NT2/D1 (cell line): Measurements from ENCODE around the gene ONECUT2.

Experiments used
- DNase-seq: peaks from one replicate; pipeline ENCODE4 v3.0.0-alpha.2; 2011; ENCODE audit warnings: low read depth, low spot score
- H3K27me3 ChIP-seq: 2 replicates; pipeline ENCODE4 v1.6.0; 2011; ENCODE audit warnings: mild to moderate bottlenecking; ENCODE audit not compliant: insufficient read length, insufficient read depth
- H3K36me3 ChIP-seq: 2 replicates; pipeline ENCODE4 v1.6.1; 2011; ENCODE audit warnings: mild to moderate bottlenecking, low read length, mixed read lengths; ENCODE audit not compliant: insufficient read depth, insufficient read length
- H3K4me1 ChIP-seq: 2 replicates; pipeline ENCODE4 v1.5.1; 2011; ENCODE audit not compliant: insufficient read depth, insufficient read length
- H3K4me3 ChIP-seq: 2 replicates; pipeline ENCODE4 v1.5.1; 2011; ENCODE audit warnings: low read depth; ENCODE audit not compliant: insufficient read length
- H3K9ac ChIP-seq: 2 replicates; pipeline ENCODE4 v1.6.0; 2011; ENCODE audit warnings: low read depth; ENCODE audit not compliant: insufficient read length
- H3K9me3 ChIP-seq: 2 replicates; pipeline ENCODE4 v1.5.1; 2011; ENCODE audit warnings: mild to moderate bottlenecking, low read length; ENCODE audit not compliant: insufficient read depth
- SUZ12 ChIP-seq: IDR thresholded peaks from 2 replicates; pipeline ENCODE4 v1.6.1; 2011; ENCODE audit not compliant: insufficient read length, insufficient read depth; ENCODE audit errors: extremely low read depth
- YY1 ChIP-seq: IDR thresholded peaks from 2 replicates; pipeline ENCODE4 v1.6.1; 2011; ENCODE audit not compliant: insufficient read length, insufficient read depth
- ZNF274 ChIP-seq: IDR thresholded peaks from 2 replicates; pipeline ENCODE4 v1.6.1; 2011; ENCODE audit warnings: mild to moderate bottlenecking, low read depth, low read length

Gene ONECUT2

DNA sequence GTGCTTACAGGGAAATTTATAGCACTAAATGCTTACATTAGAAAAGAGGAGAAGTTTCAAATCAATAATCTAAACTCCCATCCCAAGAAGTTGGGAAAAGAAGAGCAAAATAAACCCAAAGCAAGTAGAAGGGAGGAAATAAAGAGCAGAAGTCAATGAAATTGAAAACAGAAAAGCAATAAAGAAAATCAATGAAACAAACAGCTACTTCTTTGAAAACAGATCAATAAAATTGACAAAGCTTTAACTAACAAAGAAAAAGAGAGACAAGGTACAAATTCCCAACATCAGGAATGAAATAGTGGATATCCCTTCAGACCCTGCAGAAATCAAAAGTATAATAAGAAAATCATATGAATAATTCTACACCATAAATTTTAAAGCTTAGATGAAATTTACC lies 25.5 kb upstream of the ONECUT2 start:
- H3K36me3 ChIP-seq = no peaks in the 10 kb centered on the region
- no peaks in the 10 kb centered on the region for H3K9me3 ChIP-seq
- H3K9ac ChIP-seq = no peak overlapping the region
- H3K27me3 ChIP-seq = no peaks in the 10 kb centered on the region
- no peaks in the 10 kb centered on the region for H3K4me1 ChIP-seq
- no peak overlapping the region for H3K4me3 ChIP-seq
- no peak for TF ChIP-seq SUZ12
- no peak for TF ChIP-seq YY1
- no peak for TF ChIP-seq ZNF274
- DNase-seq = no peak

DNA sequence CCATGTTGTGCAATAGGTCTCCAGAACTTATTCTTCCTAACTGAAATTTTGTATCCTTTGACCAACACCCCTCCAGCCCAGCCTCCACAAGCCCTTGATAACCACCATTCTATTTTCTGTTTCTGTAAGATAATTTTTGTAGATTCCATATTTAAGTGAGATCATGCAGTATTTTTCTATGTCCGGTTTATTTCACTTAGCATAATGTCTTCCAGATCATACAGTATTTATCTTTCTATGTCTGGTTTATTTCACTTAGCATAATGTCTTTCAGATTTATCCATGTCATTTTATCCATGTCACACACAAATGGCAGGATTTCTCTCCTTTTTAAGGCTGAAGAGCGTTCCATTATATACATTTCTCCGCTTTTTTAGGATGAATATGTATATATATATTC lies 24.4 kb upstream of the ONECUT2 start:
- Histone ChIP-seq H3K36me3 (no peaks in the 10 kb centered on the region), H3K9ac (no peak overlapping the region), H3K4me1 (no peaks in the 10 kb centered on the region), H3K4me3 (no peak overlapping the region), H3K9me3 (no peaks in the 10 kb centered on the region), H3K27me3 (no peaks in the 10 kb centered on the region)
- no peak for DNase-seq
- TF ChIP-seq YY1 (no peak), SUZ12 (no peak), ZNF274 (no peak)

- Histone ChIP-seq H3K4me1 (no peaks in the 10 kb centered on the region), H3K4me3 (no peak overlapping the region), H3K9me3 (no peaks in the 10 kb centered on the region), H3K27me3 (no peaks in the 10 kb centered on the region), H3K36me3 (no peaks in the 10 kb centered on the region), H3K9ac (no peak overlapping the region)
- no peak for DNase-seq
- no peak for TF ChIP-seq ZNF274
Measured at GRCh38 chr18:57416542-57416941, 18.6 kb upstream of the ONECUT2 start.

DNA sequence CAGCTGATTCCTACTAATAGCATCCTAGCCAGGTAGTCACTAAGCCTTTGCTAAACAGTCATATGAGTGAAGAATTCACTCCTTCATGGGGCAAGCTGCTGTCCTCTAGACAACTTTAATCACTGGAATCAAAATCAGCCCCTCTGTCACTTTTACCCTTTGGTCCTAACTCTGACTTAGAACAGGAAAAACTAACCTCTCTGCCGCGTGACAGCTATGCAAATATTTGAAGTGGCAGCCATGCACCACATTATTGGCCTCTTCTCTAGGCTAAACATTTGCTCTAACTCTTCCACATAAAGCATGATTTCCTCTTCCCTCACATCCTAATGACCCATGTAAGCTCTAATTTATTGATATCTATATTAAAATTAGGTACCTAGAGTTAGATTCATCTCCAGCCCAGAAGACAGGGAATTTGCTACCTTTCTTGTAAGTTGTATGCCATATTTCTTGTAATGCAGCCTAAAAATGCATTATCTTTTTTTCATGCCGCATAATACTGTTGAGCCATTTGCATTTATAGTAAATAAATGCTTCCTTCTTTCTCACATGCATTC lies 12.8 kb upstream of the ONECUT2 start:
- H3K9ac ChIP-seq = no peak overlapping the region
- H3K36me3 ChIP-seq = no peaks in the 10 kb centered on the region
- no peak for DNase-seq
- H3K4me3 ChIP-seq = no peak overlapping the region
- H3K27me3 ChIP-seq = peaks cover 20% of the 10 kb centered on the region
- no peaks in the 10 kb centered on the region for H3K9me3 ChIP-seq
- TF ChIP-seq YY1 = no peak
- no peak for TF ChIP-seq ZNF274
- TF ChIP-seq SUZ12 = no peak
- no peaks in the 10 kb centered on the region for H3K4me1 ChIP-seq

DNA sequence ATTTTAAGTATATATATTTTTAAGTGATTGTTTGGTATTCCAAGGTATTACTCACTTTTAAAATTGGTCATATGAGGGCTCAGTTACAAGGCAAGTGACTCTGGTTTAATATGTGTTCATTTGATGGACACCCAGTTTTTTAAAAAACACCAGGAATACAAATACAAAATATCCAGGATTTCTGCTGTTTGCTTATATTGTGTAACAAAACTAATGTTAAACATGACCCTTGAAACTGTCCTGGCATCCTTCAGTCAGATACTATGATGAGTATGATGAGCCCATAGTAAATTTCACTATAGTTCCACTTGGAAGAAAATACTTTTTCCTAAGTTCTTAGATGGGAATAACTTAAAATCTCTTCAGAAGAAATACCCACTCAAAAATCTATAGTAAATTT lies 11.4 kb upstream of the ONECUT2 start:
- Histone ChIP-seq H3K9me3 (no peaks in the 10 kb centered on the region), H3K9ac (no peak overlapping the region), H3K27me3 (peaks cover 30% of the 10 kb centered on the region), H3K4me3 (no peak overlapping the region), H3K36me3 (no peaks in the 10 kb centered on the region), H3K4me1 (no peaks in the 10 kb centered on the region)
- TF ChIP-seq ZNF274 = no peak
- TF ChIP-seq SUZ12 = no peak
- no peak for TF ChIP-seq YY1
- no peak for DNase-seq

GRCh38 chr18:57425096-57425495 lies 10.1 kb upstream of the ONECUT2 start:
- TF ChIP-seq YY1 (no peak), SUZ12 (no peak), ZNF274 (no peak)
- no peak overlapping the region for H3K4me3 ChIP-seq
- no peaks in the 10 kb centered on the region for H3K36me3 ChIP-seq
- no peaks in the 10 kb centered on the region for H3K9me3 ChIP-seq
- peaks cover 42% of the 10 kb centered on the region for H3K27me3 ChIP-seq
- no peak for DNase-seq
- no peaks in the 10 kb centered on the region for H3K4me1 ChIP-seq
- H3K9ac ChIP-seq = no peak overlapping the region

DNA sequence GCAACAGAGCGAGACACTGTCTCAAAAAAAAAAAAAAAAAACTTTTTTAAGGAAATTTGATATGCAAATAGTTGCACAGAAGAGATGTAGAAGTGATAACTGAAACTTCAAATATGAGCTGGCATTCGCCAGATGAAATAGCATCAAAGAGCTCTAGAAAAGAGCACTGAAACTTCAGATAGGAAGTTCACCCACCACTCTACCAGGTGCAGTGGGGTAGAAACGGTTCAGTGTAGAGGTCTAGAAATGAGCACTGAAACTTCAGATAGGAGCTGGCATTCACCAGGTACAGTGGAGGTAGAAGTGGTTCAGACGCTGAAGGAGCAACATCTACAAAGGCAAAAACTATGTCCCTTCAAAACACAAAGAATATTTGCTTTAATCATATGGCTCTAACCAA lies 9.0 kb upstream of the ONECUT2 start:
- DNase-seq = no peak
- H3K9me3 ChIP-seq = no peaks in the 10 kb centered on the region
- H3K9ac ChIP-seq = no peak overlapping the region
- no peak overlapping the region for H3K4me3 ChIP-seq
- TF ChIP-seq SUZ12 (no peak), YY1 (no peak), ZNF274 (no peak)
- H3K4me1 ChIP-seq = no peaks in the 10 kb centered on the region
- peaks cover 53% of the 10 kb centered on the region for H3K27me3 ChIP-seq
- no peaks in the 10 kb centered on the region for H3K36me3 ChIP-seq

- DNase-seq = no peak
- Histone ChIP-seq H3K9ac (peak overlapping the region; percentile 86), H3K4me3 (peak overlapping the region; percentile 57), H3K4me1 (no peaks in the 10 kb centered on the region), H3K27me3 (peaks cover 67% of the 10 kb centered on the region), H3K9me3 (no peaks in the 10 kb centered on the region), H3K36me3 (no peaks in the 10 kb centered on the region)
- TF ChIP-seq SUZ12 (no peak), ZNF274 (no peak), YY1 (no peak)
Measured at GRCh38 chr18:57427429-57428201, 7.6 kb upstream of the ONECUT2 start.
